Lower lobe of right lung (tissue), 2 donors: ENCODE data around the gene TASL. TPM values are rescaled to one million over a fixed set of nuclear protein-coding genes. Genes with fewer than 3 reads are reported as not detected.
"Not testable (repeated sequence)": the region's sequence is repeated elsewhere in the genome, so short reads cannot be mapped to it uniquely, and the experiment has no call there.

Experiments used
- ATAC-seq, 2 donors: fragments of 200-7000 bp; cut with Tn5 transposase; one replicate each; pipeline ENCODE4 v1.9.1; 2020 to 2022; ENCODE audit warnings: mild to moderate bottlenecking in 2 of 2, moderate library complexity in 2 of 2
- DNase-seq: peaks from one replicate; pipeline ENCODE4 v3.0.0-alpha.2; 2020
- H3K27ac ChIP-seq: fragments of 200-600 bp; one replicate; pipeline ENCODE4 v1.8.0; 2022
- H3K27me3 ChIP-seq: fragments of 200-600 bp; one replicate; pipeline ENCODE4 v1.8.0; 2022; ENCODE audit warnings: low read depth
- H3K36me3 ChIP-seq: fragments of 200-600 bp; one replicate; pipeline ENCODE4 v1.8.0; 2022; ENCODE audit warnings: mild to moderate bottlenecking
- H3K4me1 ChIP-seq: fragments of 200-600 bp; one replicate; pipeline ENCODE4 v1.8.0; 2022
- H3K4me3 ChIP-seq: fragments of 200-600 bp; one replicate; pipeline ENCODE4 v1.8.0; 2022; ENCODE audit warnings: mild to moderate bottlenecking
- H3K9me3 ChIP-seq: fragments of 200-600 bp; one replicate; pipeline ENCODE4 v1.8.0; 2022
- intact Hi-C: fragments of 100-400 bp; cut with DNase I; formaldehyde crosslinking; loops from one replicate; pipeline ENCODE4 v1.11.0; 2022
- total RNA-seq: library from RNA; stranded (reverse); fragmentation: NEBNext Ultra II Directional; extraction: Animal tissue kit (Norgen Biotek cat#: 25700); gene quantifications from one replicate; pipeline ENCODE4 v1.2.1, GENCODE V29; 2021
- TF ChIP-seq, protein P1 (sequence below): fragments of 200-600 bp; IDR thresholded peaks from one replicate; pipeline ENCODE4 v1.8.0; 2022; ENCODE audit warnings: antibody characterized with exemption, mild to moderate bottlenecking
- donor health status: DM: no; HTN: yes; CAD: no; lungs with severe emphysema.

The TASL gene
- total RNA-seq, 1 donor from 2014 or later: 8.0 TPM

DNA sequence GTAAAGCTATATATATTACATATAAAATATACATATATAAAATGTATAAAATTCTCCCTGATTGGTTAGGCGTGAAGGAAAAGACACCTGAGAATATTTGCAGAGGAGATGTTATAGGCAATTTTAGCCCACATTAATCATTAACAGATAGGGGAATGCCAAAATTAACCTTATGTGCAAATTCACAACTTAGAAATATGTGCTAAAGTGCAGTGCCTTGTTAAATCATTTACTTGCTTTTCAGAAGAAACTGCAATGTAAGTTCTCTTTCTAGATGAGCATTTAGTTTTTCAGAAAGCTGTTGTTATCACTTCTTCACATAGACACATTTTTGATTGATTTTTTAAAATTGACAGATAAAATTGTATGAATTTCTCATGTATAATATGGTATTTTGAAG lies 5.6 kb downstream of the TASL start:
- Histone ChIP-seq H3K9me3 (no peaks in the 10 kb centered on the region), H3K4me3 (no peak overlapping the region), H3K27me3 (no peaks in the 10 kb centered on the region), H3K36me3 (no peaks in the 10 kb centered on the region), H3K27ac (no peak overlapping the region), H3K4me1 (no peaks in the 10 kb centered on the region)
- ATAC-seq (no peak), DNase-seq (no peak)
- intact Hi-C loops: no loop called here
- TF ChIP-seq, protein P1, sequence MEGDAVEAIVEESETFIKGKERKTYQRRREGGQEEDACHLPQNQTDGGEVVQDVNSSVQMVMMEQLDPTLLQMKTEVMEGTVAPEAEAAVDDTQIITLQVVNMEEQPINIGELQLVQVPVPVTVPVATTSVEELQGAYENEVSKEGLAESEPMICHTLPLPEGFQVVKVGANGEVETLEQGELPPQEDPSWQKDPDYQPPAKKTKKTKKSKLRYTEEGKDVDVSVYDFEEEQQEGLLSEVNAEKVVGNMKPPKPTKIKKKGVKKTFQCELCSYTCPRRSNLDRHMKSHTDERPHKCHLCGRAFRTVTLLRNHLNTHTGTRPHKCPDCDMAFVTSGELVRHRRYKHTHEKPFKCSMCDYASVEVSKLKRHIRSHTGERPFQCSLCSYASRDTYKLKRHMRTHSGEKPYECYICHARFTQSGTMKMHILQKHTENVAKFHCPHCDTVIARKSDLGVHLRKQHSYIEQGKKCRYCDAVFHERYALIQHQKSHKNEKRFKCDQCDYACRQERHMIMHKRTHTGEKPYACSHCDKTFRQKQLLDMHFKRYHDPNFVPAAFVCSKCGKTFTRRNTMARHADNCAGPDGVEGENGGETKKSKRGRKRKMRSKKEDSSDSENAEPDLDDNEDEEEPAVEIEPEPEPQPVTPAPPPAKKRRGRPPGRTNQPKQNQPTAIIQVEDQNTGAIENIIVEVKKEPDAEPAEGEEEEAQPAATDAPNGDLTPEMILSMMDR: no peak

DNA sequence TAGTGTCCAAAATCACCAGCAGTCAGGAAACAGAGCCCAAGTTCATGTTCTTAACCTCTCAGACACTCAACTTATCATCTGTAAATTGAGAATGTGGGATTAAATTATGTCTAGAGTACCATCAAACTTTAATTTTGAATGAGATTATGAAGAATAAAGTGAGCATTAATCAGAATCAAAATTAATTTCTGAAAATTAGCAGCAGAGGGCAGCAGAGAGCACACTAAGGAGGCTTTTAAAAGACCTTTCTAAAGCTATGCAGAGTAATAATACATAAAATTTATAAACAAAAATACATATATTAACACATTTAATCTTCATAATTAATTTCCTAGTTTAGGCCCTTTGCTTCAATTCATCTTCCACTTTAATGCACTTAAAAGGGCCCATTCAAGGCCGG lies 7.1 kb downstream of the TASL start:
- no peak overlapping the region for H3K27ac ChIP-seq
- no peak for DNase-seq
- no peaks in the 10 kb centered on the region for H3K4me1 ChIP-seq
- intact Hi-C loops: no loop called here
- peak in 1 of 2 donors; percentile 45 for ATAC-seq
- no peaks in the 10 kb centered on the region for H3K27me3 ChIP-seq
- TF ChIP-seq, protein P1: peak; percentile 44
- no peaks in the 10 kb centered on the region for H3K36me3 ChIP-seq
- H3K9me3 ChIP-seq: no peaks in the 10 kb centered on the region
- H3K4me3 ChIP-seq: no peak overlapping the region

DNA sequence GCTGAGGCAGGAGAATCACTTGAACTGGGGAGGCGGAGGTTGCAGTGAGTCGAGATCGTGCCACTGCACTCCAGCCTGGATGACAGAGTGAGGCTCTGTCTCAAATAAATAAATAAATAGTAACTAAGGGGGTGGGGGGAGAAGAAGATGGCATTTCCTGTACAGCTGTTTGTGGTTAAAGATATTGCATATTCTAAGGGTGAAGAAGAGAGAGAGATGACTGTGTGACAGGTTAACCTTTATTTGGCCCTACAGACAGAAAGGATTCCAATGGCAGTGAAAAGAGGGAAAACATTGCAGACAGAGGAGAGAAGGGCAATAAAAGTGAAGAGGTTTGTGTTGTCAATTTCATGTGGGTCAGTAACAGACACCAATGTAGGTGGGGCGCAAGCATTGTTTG lies 9.4 kb downstream of the TASL start:
- TF ChIP-seq, protein P1: no peak
- ATAC-seq: no peak
- Histone ChIP-seq H3K36me3 (no peaks in the 10 kb centered on the region), H3K4me3 (no peak overlapping the region), H3K27ac (no peak overlapping the region), H3K4me1 (no peaks in the 10 kb centered on the region), H3K27me3 (no peaks in the 10 kb centered on the region), H3K9me3 (no peaks in the 10 kb centered on the region)
- intact Hi-C loops: no loop called here
- DNase-seq: no peak

DNA sequence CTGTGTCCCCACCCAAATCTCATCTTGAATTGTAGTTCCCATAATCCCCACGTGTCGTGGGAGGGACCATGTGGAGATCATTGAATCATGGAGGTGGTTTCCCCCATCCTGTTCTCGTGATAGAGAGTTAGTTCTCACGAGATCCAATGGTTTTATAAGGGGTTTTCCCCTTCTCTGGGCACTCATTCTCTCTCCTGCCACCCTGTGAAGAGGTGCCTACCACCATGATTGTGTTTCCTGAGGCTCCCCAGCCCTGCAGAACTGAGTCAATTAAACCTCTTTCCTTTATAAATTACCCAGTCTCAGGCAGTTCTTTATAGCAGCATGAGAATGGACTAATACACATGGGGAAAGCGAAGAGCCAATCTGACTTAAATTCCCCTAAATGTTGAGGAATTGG lies 14.5 kb downstream of the TASL start:
- H3K4me1 ChIP-seq, ATAC-seq, DNase-seq, H3K27ac ChIP-seq, H3K9me3 ChIP-seq, H3K27me3 ChIP-seq, H3K36me3 ChIP-seq, intact Hi-C loops, H3K4me3 ChIP-seq: not testable (repeated sequence)

DNA sequence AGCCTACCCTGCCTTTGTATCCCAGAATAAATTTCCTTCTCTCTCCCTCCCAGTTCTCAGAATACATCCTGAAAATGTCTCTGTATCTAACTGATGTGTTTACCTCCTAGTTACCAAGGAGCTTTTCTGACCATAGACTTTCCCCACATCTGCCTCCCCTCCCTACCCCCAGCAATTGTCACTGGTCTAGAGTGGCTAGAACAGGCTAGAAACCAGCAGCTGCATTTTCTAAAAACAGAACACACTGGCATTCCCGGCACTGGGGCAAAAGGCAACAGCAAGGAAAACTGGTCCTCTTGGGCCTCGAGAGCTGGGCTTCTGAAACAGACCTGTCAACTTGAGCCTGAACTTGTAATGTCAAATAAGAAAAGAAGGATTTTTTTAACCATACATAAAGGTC lies 16.4 kb downstream of the TASL start:
- TF ChIP-seq, protein P1: no peak
- ATAC-seq: no peak
- intact Hi-C loops: no loop called here
- H3K9me3 ChIP-seq: no peaks in the 10 kb centered on the region
- H3K4me3 ChIP-seq: no peak overlapping the region
- H3K27me3 ChIP-seq: no peaks in the 10 kb centered on the region
- H3K36me3 ChIP-seq: no peaks in the 10 kb centered on the region
- H3K27ac ChIP-seq: no peak overlapping the region
- DNase-seq: no peak
- no peaks in the 10 kb centered on the region for H3K4me1 ChIP-seq

DNA sequence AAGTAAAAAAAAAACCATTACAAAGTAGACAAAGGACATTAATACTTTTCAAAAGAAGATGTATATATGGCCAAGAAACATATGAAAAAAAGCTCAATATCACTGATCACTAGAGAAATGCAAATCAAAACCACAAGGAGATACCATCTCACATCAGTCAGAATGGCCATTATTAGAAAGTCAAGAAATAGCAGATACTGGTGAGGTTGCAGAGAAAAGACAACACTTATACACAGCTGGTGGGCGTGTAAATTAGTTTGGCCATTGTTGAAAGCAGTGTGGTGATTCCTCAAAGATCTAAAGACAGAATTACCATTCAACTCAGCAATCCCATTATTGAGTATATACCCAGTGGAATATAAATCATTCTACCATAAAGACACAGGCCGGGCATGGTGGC lies 39.3 kb downstream of the TASL start:
- ATAC-seq (no peak), DNase-seq (no peak)
- Histone ChIP-seq H3K27ac (no peak overlapping the region), H3K4me3 (no peak overlapping the region), H3K27me3 (no peaks in the 10 kb centered on the region), H3K9me3 (no peaks in the 10 kb centered on the region), H3K36me3 (no peaks in the 10 kb centered on the region), H3K4me1 (no peaks in the 10 kb centered on the region)
- TF ChIP-seq, protein P1: no peak
- intact Hi-C loops: no loop called here
